Testis (tissue), 2 donors: ENCODE measurements around the gene TNRC6B.

ENCODE experiments used
- CTCF ChIP-seq, 3 experiments: fragments of 450-650 bp in 2 of 3; fragments of 200-600 bp in 1 of 3; sonication (generic) in 1 of 3; IDR thresholded peaks; one replicate each; pipeline ENCODE4 v1.5.1; 2016 to 2019; ENCODE audit warnings: antibody characterized with exemption in 3 of 3, mild to moderate bottlenecking in 2 of 3, moderate library complexity in 1 of 3
- POLR2A ChIP-seq: fragments of 450-650 bp; IDR thresholded peaks from one replicate; pipeline ENCODE4 v1.6.1; 2017; ENCODE audit warnings: antibody characterized with exemption, mild to moderate bottlenecking, moderate library complexity

GRCh38 chr22:40290516-40290915 is 112.8 kb downstream of the TNRC6B start:
- TF ChIP-seq CTCF (IDR thresholded peaks at IDR 0.05) = no peak
- no peak for TF ChIP-seq POLR2A
